ENCODE data around the gene ZBTB38.

ZBTB38 gene

GRCh38 chr3:141382571-141382970, 14.3 kb downstream of the ZBTB38 start:
- no peak overlapping the region for H3K27ac ChIP-seq
- TF ChIP-seq ZFX (IDR thresholded peaks at IDR 0.05) (no peak), CTCF (conservative IDR thresholded peaks at IDR 0.05) (no peak)

- no peak overlapping the region for H3K27ac ChIP-seq
- TF ChIP-seq CTCF (conservative IDR thresholded peaks at IDR 0.05) (no peak), ZFX (IDR thresholded peaks at IDR 0.05) (no peak)
Observed at GRCh38 chr3:141383555-141384129, 15.3 kb downstream of the ZBTB38 start.

GRCh38 chr3:141384157-141384556, 15.9 kb downstream of the ZBTB38 start:
- TF ChIP-seq ZFX (IDR thresholded peaks at IDR 0.05) (no peak), CTCF (conservative IDR thresholded peaks at IDR 0.05) (no peak)
- no peak overlapping the region for H3K27ac ChIP-seq

GRCh38 chr3:141384575-141384974, 16.3 kb downstream of the ZBTB38 start:
- TF ChIP-seq CTCF (conservative IDR thresholded peaks at IDR 0.05): no peak
- TF ChIP-seq ZFX (IDR thresholded peaks at IDR 0.05): no peak
- H3K27ac ChIP-seq: no peak overlapping the region

GRCh38 chr3:141385406-141386125, 17.3 kb downstream of the ZBTB38 start:
- H3K27ac ChIP-seq: no peak overlapping the region
- TF ChIP-seq CTCF (conservative IDR thresholded peaks at IDR 0.05) (no peak), ZFX (IDR thresholded peaks at IDR 0.05) (no peak)

- TF ChIP-seq CTCF (conservative IDR thresholded peaks at IDR 0.05) (no peak), ZFX (IDR thresholded peaks at IDR 0.05) (no peak)
- no peak overlapping the region for H3K27ac ChIP-seq
Observed at GRCh38 chr3:141386126-141386488, 17.8 kb downstream of the ZBTB38 start.

GRCh38 chr3:141386611-141387111, 18.4 kb downstream of the ZBTB38 start:
- H3K27ac ChIP-seq: no peak overlapping the region
- no peak for TF ChIP-seq ZFX (IDR thresholded peaks at IDR 0.05)
- no peak for TF ChIP-seq CTCF (conservative IDR thresholded peaks at IDR 0.05)
